ENCODE measurements around the gene RAB5B. TPM values are rescaled to one million over a fixed set of nuclear protein-coding genes. Genes with fewer than 3 reads are reported as not detected.

The RAB5B gene
- total RNA-seq, 2 donors from 2014 or later, result 112 to 178 TPM

DNA sequence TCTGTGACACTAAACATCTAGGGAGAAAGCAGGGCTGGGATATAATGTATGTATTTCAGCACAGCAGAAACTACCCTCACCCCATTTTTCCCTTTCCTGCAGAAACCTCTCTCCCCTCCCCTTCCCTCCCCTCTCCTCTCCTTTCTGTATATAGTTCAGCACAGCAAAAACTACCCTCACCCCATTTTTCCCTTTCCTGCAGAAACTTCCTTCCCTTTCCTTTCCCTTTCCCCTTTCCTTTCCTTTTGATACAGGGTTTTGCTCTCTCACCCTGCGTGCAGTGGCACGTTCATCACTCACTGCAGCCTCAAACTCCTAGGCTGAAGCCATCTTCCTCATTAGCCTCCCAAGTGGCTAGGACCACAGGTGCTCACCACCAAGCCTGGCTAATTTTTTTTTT is 10.1 kb upstream of the RAB5B start:
- H3K9me3 ChIP-seq, result no peaks in the 10 kb centered on the region
- H3K9ac ChIP-seq (ENCODE audit: low read depth in 2 of 2, low read length in 2 of 2), result no peak overlapping the region
- H3K4me3 ChIP-seq, result no peak overlapping the region
- peaks cover 3% of the 10 kb centered on the region for H3K4me1 ChIP-seq
- no peak overlapping the region for H3K27ac ChIP-seq
- DNase-seq, result no peak
- H3K27me3 ChIP-seq, result no peaks in the 10 kb centered on the region
- H3K36me3 ChIP-seq, result no peaks in the 10 kb centered on the region
- TF ChIP-seq, protein P1, sequence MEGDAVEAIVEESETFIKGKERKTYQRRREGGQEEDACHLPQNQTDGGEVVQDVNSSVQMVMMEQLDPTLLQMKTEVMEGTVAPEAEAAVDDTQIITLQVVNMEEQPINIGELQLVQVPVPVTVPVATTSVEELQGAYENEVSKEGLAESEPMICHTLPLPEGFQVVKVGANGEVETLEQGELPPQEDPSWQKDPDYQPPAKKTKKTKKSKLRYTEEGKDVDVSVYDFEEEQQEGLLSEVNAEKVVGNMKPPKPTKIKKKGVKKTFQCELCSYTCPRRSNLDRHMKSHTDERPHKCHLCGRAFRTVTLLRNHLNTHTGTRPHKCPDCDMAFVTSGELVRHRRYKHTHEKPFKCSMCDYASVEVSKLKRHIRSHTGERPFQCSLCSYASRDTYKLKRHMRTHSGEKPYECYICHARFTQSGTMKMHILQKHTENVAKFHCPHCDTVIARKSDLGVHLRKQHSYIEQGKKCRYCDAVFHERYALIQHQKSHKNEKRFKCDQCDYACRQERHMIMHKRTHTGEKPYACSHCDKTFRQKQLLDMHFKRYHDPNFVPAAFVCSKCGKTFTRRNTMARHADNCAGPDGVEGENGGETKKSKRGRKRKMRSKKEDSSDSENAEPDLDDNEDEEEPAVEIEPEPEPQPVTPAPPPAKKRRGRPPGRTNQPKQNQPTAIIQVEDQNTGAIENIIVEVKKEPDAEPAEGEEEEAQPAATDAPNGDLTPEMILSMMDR (IDR thresholded peaks at IDR 0.05), result no peak
- intact Hi-C loops (cut with DNase I), result no loop called here

DNA sequence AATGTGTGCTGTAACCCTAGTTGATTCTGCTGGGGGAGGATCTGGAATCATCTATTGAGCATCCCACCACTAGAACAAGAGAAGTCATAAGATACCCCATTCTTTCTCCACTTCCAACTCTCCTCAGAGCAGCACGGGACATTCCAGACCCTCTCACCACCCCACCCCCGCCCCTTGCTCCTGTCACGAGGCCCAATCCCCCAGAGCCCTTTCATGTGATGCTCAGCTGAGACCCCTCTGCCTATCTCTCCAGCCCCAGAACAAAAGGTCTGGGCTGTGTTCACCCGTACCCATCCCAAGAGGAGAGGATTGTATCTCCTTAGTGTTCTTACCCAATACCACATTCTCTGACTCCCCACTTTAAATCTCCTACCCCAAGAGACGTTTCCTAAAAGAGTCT is 8.6 kb upstream of the RAB5B start:
- DNase-seq, result no peak
- TF ChIP-seq, protein P1 (IDR thresholded peaks at IDR 0.05), result no peak
- Histone ChIP-seq H3K27ac (no peak overlapping the region), H3K4me3 (no peak overlapping the region), H3K9ac (ENCODE audit: low read depth in 2 of 2, low read length in 2 of 2) (no peak overlapping the region), H3K36me3 (no peaks in the 10 kb centered on the region), H3K9me3 (no peaks in the 10 kb centered on the region), H3K4me1 (peaks cover 3% of the 10 kb centered on the region), H3K27me3 (no peaks in the 10 kb centered on the region)
- intact Hi-C loops (cut with DNase I), result no loop called here

DNA sequence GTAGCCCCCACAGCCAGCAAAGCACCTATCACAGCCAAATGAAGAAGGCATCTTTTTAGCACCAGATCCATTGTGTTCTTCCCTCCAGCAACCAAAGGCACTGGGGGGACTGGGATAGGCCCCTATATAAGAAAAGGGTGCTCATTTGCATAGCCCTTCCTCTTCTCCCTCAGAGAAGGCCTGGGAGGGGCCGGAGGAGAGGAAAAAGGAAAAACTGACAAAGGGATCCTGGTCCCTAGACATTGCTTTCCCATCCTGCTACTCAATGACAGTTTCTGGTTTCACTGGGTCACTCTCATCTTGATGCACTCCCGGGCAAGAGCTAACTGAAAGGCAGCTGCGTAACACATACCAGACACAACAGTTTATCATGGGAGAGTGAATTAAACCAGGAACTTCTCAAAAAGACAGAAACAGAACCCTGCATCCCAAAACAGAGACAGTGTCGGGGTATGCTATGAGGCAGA is 7.9 kb upstream of the RAB5B start, which contains the start of gene PMEL:
PMEL (minus strand) TSS at position 102 of the 467 bp plus-strand sequence; CDS start at position 71, 31 bp downstream.
- TF ChIP-seq, protein P1 (IDR thresholded peaks at IDR 0.05), result no peak
- Histone ChIP-seq H3K4me3 (peak within 1 kb of the TSS; percentile 70), H3K36me3 (no peaks in the 10 kb centered on the region), H3K27me3 (no peaks in the 10 kb centered on the region), H3K27ac (peak within 1 kb of the TSS; percentile 66), H3K9me3 (no peaks in the 10 kb centered on the region), H3K9ac (ENCODE audit: low read depth in 2 of 2, low read length in 2 of 2) (peak within 1 kb of the TSS; percentile 87 to 96), H3K4me1 (peaks cover 3% of the 10 kb centered on the region)
- intact Hi-C loops (cut with DNase I), result no loop called here
- DNase-seq, result peak; percentile 36

DNA sequence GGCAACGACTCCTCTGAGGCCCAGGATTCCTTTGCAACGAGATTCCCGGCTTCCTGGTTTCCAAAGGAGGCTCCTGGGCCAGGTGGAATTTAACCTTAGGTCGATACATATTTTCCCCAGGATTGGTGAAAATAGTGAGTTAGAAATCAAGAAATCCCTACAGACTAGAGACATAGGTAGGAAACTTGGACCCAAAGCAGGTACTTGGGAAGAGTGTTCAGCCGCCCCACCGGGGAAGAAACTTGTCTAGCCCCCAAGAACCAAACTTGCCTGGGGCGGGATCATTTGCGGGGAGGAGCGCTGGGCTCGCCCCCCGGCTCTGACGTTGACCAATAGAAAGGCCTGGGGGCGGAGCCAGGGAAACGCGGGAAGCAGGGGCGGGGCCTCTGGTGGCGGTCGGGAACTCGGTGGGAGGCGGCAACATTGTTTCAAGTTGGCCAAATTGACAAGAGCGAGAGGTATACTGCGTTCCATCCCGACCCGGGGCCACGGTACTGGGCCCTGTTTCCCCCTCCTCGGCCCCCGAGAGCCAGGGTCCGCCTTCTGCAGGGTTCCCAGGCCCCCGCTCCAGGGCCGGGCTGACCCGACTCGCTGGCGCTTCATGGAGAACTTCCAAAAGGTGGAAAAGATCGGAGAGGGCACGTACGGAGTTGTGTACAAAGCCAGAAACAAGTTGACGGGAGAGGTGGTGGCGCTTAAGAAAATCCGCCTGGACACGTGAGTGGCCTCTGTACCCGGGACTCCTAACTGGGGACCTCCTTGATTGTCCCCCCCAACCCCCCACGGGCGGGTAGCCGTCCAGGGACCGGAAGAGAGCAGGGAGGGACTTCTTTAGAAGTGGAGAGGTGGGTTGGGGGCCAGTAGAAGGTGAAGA is 7.2 kb upstream of the RAB5B start, which contains the start of gene CDK2:
CDK2 (plus strand) TSS at position 423 of the 874 bp plus-strand sequence; CDS start at position 602, 179 bp downstream.
- intact Hi-C loops (cut with DNase I), result no loop called here
- Histone ChIP-seq H3K4me3 (peak within 1 kb of the TSS; percentile 70), H3K4me1 (peaks cover 3% of the 10 kb centered on the region), H3K36me3 (no peaks in the 10 kb centered on the region), H3K27ac (peak within 1 kb of the TSS; percentile 66), H3K9me3 (no peaks in the 10 kb centered on the region), H3K9ac (ENCODE audit: low read depth in 2 of 2, low read length in 2 of 2) (peak within 1 kb of the TSS; percentile 87 to 96), H3K27me3 (no peaks in the 10 kb centered on the region)
- TF ChIP-seq, protein P1 (IDR thresholded peaks at IDR 0.05), result no peak
- peak; percentile 98 for DNase-seq

DNA sequence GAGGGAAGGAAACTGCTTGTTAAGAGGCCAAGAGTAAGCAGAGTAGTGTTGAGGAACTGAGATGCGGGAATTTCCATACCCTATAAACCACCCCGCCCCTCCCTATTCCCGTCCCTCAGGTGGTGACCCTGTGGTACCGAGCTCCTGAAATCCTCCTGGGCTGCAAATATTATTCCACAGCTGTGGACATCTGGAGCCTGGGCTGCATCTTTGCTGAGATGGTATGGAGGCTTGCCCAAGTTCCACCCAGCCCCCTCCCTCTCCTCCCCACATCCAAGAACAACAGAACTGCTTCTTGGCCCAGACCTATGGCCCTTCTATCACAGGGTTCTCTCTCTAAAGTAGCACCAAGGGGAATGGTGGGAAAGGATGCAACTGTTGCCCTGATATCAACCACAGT is 4.5 kb upstream of the RAB5B start:
- Histone ChIP-seq H3K9me3 (no peaks in the 10 kb centered on the region), H3K36me3 (no peaks in the 10 kb centered on the region), H3K9ac (ENCODE audit: low read depth in 2 of 2, low read length in 2 of 2) (no peak overlapping the region), H3K27me3 (no peaks in the 10 kb centered on the region), H3K4me3 (no peak overlapping the region), H3K4me1 (peaks cover 3% of the 10 kb centered on the region), H3K27ac (no peak overlapping the region)
- TF ChIP-seq, protein P1 (IDR thresholded peaks at IDR 0.05), result no peak
- intact Hi-C loops (cut with DNase I), result no loop called here
- no peak for DNase-seq

Data from colonic mucosa (tissue), 4 donors.